GM19239 (cell line): Measurements from ENCODE around the gene PRAMEF15.
A peak's percentile ranks its signal among the peaks of the same experiment; 100 is the strongest.
"Not testable (repeated sequence)": the region's sequence is repeated elsewhere in the genome, so short reads cannot be mapped to it uniquely, and the experiment has no call there.

ENCODE experiments used
- DNase-seq: peaks from one replicate; pipeline ENCODE4 v3.0.0; 2011; ENCODE audit warnings: low spot score; ENCODE audit not compliant: insufficient read length
- FAIRE-seq: peaks from 2 replicates; lab custom pipeline; 2011; peaks lifted over from hg19 to GRCh38; lab: Jason Lieb, UNC

PRAMEF15 gene

DNA sequence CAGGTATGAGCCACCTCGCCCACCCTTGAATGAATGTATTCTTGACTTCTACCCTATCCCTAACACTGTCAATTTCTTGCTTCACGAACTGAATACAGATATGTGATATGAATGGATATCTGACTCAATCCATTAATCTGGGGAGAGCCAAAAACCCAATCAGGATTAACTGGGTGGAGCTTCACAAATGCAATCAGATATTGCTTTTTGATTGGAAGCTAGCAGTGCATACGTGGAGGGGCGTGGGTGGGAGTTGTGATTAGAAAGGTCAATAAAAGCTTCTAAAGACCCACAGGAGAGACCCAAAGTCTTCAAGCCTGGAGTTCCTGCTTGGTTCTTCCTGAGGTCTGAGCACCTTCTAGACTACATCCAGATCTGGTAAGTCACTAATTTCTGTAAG is at the start of gene PRAMEF15:
TSS of gene PRAMEF15 (plus strand) at position 301 of the 400 bp plus-strand sequence. CDS start 2,827 bp downstream, outside the sequence.
- FAIRE-seq, DNase-seq: not testable (repeated sequence)

DNA sequence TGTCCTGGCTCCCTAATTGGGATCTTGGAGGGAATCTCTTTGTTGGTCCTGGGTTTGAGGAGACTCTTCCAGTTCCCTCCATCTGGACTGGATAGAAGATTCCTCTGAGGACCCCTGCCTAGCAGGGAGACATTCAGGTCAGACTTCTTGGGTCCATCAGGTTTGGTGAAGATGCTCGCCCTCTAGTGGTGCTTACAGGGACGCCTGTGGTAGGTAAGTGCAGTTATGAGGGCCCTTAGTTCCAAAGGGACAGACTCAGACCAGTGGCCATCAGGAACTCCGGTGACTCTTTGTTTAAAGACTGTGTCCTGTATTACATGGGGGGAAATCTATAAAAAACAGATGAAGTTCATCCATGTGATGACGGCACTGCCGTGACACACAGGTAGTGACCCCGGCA is 38.4 kb upstream of the PRAMEF15 start:
- DNase-seq = not testable (repeated sequence)
- FAIRE-seq = peak; percentile 83

DNA sequence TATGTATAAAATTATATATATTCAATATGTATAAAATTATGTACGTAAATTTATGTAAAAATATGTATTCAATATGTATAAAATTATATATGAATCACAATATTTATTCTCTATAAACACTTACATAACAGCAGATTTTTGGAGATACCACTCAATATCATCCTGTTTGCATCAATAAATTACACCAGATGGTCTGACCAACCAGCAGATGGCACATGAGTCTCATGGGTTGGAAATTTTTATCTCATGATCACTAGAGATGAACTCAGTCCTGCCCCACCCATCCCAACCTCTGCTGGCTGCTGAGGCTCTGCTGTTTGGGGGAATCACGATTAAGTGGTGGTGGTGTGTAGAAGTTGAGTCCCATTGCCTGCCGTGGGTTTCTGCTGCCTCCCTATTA is 35.8 kb upstream of the PRAMEF15 start:
- FAIRE-seq, DNase-seq: not testable (repeated sequence)

- DNase-seq, FAIRE-seq: not testable (repeated sequence)
These were observed 30.3 kb upstream of the PRAMEF15 start, which contains the start of gene PRAMEF8 for GRCh38 chr1:13285037-13285436. Gene PRAMEF8 (minus strand): TSS chr1:13285137. CDS start chr1:13284091, 1,046 bp downstream.

DNA sequence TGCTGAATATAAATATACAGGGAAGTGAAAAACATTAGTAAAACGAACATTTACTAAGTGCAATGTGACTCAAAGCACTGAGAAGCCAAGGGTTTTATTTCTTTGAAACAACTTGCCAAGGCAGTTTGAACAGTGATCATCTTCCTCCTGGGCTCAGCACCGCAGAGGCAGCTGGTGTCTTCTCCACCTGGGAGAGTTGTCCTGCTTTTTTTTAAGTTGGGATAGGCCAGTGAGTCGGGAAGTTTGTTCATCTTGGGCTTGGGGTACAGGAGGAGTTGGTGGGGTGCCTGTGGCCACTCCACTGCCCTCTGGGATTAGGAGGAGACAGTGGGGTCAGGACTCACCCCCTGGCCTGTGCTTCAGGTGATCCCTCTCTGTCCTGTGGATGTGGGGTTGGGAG is 26.4 kb upstream of the PRAMEF15 start:
- FAIRE-seq, DNase-seq: not testable (repeated sequence)

- not testable (repeated sequence) for FAIRE-seq, DNase-seq
These were observed 18.0 kb upstream of the PRAMEF15 start for GRCh38 chr1:13297216-13297931.

- not testable (repeated sequence) for DNase-seq
These were observed 16.7 kb upstream of the PRAMEF15 start for GRCh38 chr1:13298699-13299098.

GRCh38 chr1:13302197-13302596 is 13.2 kb upstream of the PRAMEF15 start:
- FAIRE-seq, DNase-seq: not testable (repeated sequence)

More at GRCh38 chr1:13298699-13299098, 16.7 kb upstream of the PRAMEF15 start:
- FAIRE-seq = not testable (repeated sequence)

GRCh38 chr1:13303239-13303638 is 12.1 kb upstream of the PRAMEF15 start, which contains the start of gene PRAMEF33:
Gene PRAMEF33 (plus strand): TSS chr1:13303539. CDS start chr1:13305955, 2,416 bp downstream.
- not testable (repeated sequence) for FAIRE-seq, DNase-seq

- not testable (repeated sequence) for FAIRE-seq
These were observed 27.1 kb downstream of the PRAMEF15 start for GRCh38 chr1:13342496-13342895.

DNA sequence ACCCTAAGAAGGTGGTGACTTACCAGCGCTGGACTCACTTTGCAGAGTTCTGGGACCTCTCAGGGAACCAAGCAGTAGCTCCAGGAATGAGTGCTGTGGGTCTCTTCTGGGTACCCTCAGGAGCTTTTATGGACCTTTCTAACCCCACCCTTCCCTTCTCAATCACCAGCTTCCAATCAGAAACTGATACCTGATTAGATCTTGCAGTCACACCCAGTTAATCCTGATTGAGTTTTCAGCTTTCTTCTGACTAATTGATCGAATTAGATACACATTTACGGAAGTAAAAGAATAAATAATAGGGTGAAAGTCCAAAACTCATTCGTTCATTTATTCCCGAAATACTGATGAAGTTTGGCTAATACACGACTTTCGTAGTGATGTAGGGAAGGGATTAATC is 31.7 kb downstream of the PRAMEF15 start, which contains the start of gene PRAMEF14:
TSS of gene PRAMEF14 (minus strand) at position 101 of the 400 bp plus-strand sequence. CDS start 1,820 bp downstream, outside the sequence.
- DNase-seq, FAIRE-seq: not testable (repeated sequence)

More at GRCh38 chr1:13342496-13342895, 27.1 kb downstream of the PRAMEF15 start:
- not testable (repeated sequence) for DNase-seq

DNA sequence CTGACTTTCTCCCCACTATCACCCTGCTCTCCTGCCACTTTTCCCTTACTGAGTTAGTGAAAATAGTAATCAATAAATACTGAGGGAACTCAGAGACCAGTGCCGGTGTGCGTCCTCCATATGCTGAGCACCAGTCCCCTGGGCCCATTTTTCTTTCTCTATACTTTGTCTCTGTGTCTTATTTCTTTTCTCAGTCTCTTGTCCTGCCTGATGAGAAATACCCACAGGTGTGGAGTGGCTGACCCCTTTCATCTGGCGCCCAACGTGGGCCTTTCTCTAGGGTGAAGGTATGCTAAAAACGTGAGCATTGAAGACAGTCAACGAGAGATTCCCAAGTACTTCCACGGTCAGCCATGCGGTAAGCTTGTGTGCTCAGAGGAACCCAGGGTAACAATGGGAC is 38.1 kb downstream of the PRAMEF15 start:
- not testable (repeated sequence) for DNase-seq, FAIRE-seq

- not testable (repeated sequence) for DNase-seq, FAIRE-seq
These were observed 39.1 kb downstream of the PRAMEF15 start for GRCh38 chr1:13354475-13354874.

DNA sequence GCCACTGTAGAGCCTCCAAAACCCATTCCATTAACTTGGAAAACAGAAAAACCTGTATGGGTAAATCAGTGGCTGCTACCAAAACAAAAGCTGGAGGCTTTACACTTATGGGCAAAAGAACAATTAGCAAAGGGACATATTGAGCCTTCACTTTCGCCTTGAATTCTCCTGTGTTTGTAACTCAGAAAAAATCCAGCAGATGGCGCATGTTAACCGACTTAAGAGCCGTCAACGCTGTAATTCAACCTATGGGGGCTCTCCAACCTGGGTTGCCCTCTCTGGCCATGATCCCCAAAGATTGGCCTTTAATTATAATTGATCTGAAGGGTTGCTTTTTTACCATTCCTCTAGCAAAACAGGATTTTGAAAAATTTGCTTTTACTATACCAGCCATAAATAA is 41.4 kb downstream of the PRAMEF15 start:
- DNase-seq, FAIRE-seq: not testable (repeated sequence)

GRCh38 chr1:13362364-13362763 is 47.0 kb downstream of the PRAMEF15 start:
- not testable (repeated sequence) for FAIRE-seq, DNase-seq

GRCh38 chr1:13364928-13365327 is 49.5 kb downstream of the PRAMEF15 start:
- not testable (repeated sequence) for FAIRE-seq, DNase-seq

DNA sequence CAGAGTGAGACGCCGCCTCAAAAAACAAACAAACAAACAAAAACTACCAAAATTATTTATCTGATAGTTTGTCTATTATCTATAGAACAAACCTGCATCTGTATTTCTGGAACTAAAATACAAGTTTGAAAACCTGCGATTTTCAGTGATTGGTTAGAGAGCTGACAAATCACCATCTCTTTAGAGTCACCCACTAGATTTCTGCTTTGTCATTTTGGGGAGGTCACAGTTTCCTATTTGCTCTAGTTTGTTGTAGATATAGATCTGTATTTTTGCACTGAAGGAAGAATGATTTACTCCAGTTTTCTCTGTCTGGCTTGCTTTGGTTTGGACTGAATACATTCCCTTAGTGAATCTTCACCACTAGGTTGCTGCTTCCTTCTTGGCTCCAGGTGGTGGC is 51.2 kb downstream of the PRAMEF15 start:
- not testable (repeated sequence) for FAIRE-seq, DNase-seq

DNA sequence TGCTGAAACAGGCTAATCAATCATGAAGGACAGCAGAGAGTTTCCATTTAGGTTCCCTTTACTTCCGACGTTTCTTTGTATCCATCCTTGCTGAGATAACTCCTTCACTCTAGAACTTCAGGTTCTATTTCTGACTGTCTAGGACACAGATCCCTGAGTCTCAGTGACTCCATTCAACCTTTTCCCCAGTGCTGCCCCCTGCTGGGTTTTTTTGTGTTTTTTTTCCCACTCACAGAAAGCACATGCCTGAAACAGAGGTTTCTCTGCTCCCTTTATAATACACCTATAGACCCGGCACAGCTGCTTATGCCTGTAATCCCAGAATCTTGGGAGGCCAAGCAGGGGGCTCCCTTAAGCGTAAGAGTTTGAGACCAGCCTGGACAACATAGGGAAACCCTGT is 53.2 kb downstream of the PRAMEF15 start:
- not testable (repeated sequence) for FAIRE-seq, DNase-seq
